ENCODE data around the gene SNN. TPM values are rescaled to one million over a fixed set of nuclear protein-coding genes. Genes with fewer than 3 reads are reported as not detected.

SNN gene
- total RNA-seq, 4 donors from 2014 or later = 4.1 to 30.1 (median 23.0) TPM

GRCh38 chr16:11621920-11622651, 46.2 kb upstream of the SNN start:
- Histone ChIP-seq H3K4me3 (peak overlapping the region; percentile 8 to 21), H3K9me3 (no peaks in the 10 kb centered on the region), H3K36me3 (no peaks in the 10 kb centered on the region), H3K27ac (peak overlapping the region; percentile 56 to 73), H3K4me1 (no peaks in the 10 kb centered on the region), H3K27me3 (no peaks in the 10 kb centered on the region)
- intact Hi-C loops (cut with DNase I; ENCODE audit: low total_unique reads) = no loop called here
- DNase-seq = no peak
- TF ChIP-seq POLR2A (IDR thresholded peaks at IDR 0.05) = no peak
- TF ChIP-seq, protein P1, sequence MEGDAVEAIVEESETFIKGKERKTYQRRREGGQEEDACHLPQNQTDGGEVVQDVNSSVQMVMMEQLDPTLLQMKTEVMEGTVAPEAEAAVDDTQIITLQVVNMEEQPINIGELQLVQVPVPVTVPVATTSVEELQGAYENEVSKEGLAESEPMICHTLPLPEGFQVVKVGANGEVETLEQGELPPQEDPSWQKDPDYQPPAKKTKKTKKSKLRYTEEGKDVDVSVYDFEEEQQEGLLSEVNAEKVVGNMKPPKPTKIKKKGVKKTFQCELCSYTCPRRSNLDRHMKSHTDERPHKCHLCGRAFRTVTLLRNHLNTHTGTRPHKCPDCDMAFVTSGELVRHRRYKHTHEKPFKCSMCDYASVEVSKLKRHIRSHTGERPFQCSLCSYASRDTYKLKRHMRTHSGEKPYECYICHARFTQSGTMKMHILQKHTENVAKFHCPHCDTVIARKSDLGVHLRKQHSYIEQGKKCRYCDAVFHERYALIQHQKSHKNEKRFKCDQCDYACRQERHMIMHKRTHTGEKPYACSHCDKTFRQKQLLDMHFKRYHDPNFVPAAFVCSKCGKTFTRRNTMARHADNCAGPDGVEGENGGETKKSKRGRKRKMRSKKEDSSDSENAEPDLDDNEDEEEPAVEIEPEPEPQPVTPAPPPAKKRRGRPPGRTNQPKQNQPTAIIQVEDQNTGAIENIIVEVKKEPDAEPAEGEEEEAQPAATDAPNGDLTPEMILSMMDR (IDR thresholded peaks at IDR 0.05) = no peak

DNA sequence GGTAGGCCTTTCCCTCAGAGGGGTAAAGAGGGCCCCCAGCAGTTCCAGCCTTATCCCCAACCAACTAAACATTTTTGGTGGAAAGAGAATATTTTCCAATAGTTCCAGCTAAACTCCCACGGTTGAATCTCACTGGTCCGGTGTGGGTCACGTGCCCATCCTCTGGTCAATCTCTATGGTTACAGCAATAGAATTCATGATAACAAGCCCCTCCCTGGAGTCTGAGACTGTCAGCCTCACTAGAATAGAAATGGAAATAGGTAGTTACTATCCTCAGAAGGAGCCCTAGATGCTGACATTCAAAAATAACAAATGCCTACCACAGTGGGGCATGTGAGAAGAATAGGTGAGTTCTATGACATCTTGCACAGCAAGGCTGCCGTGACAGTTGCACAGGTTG, 44.0 kb upstream of the SNN start:
- Histone ChIP-seq H3K27ac (no peak overlapping the region), H3K36me3 (no peaks in the 10 kb centered on the region), H3K4me3 (no peak overlapping the region), H3K9me3 (no peaks in the 10 kb centered on the region), H3K27me3 (no peaks in the 10 kb centered on the region), H3K4me1 (no peaks in the 10 kb centered on the region)
- TF ChIP-seq POLR2A (IDR thresholded peaks at IDR 0.05) = no peak
- TF ChIP-seq, protein P1 (IDR thresholded peaks at IDR 0.05) = no peak
- intact Hi-C loops (cut with DNase I; ENCODE audit: low total_unique reads) = no loop called here
- no peak for DNase-seq

GRCh38 chr16:11624636-11625607, 43.3 kb upstream of the SNN start:
- DNase-seq = no peak
- intact Hi-C loops (cut with DNase I; ENCODE audit: low total_unique reads) = no loop called here
- no peak overlapping the region for H3K4me3 ChIP-seq
- no peaks in the 10 kb centered on the region for H3K36me3 ChIP-seq
- no peaks in the 10 kb centered on the region for H3K4me1 ChIP-seq
- H3K27ac ChIP-seq = no peak overlapping the region
- TF ChIP-seq, protein P1 (IDR thresholded peaks at IDR 0.05) = no peak
- TF ChIP-seq POLR2A (IDR thresholded peaks at IDR 0.05) = no peak
- no peaks in the 10 kb centered on the region for H3K27me3 ChIP-seq
- no peaks in the 10 kb centered on the region for H3K9me3 ChIP-seq

GRCh38 chr16:11625769-11626168, 42.5 kb upstream of the SNN start:
- Histone ChIP-seq H3K4me3 (no peak overlapping the region), H3K9me3 (no peaks in the 10 kb centered on the region), H3K27ac (no peak overlapping the region), H3K36me3 (no peaks in the 10 kb centered on the region), H3K4me1 (no peaks in the 10 kb centered on the region), H3K27me3 (no peaks in the 10 kb centered on the region)
- no peak for DNase-seq
- intact Hi-C loops (cut with DNase I; ENCODE audit: low total_unique reads) = no loop called here
- no peak for TF ChIP-seq POLR2A (IDR thresholded peaks at IDR 0.05)
- TF ChIP-seq, protein P1 (IDR thresholded peaks at IDR 0.05) = no peak

Data from uterus (tissue), 4 donors.